ENCODE data around the gene STAB1.

GRCh38 chr3:52455283-52456168, 39.6 kb upstream of the STAB1 start, which contains the start of gene NISCH:
- TF ChIP-seq CTCF (IDR thresholded peaks at IDR 0.05) (no peak), POLR2A (IDR thresholded peaks at IDR 0.05) (no peak)

All from testis (tissue), 2 donors.